BE2C (cell line): ENCODE results near the gene ARHGAP23.

Source experiments
- DNase-seq: peaks from one replicate; pipeline ENCODE4 v3.0.0-alpha.2; 2020
- H3K27me3 ChIP-seq: fragments of 250-450 bp; sonication (Bioruptor Pico); 2 replicates; pipeline ENCODE4 v1.5.1; 2020; ENCODE audit warnings: mild to moderate bottlenecking
- H3K36me3 ChIP-seq: fragments of 250-450 bp; sonication (Bioruptor Pico); 2 replicates; pipeline ENCODE4 v1.5.1; 2020; ENCODE audit warnings: mild to moderate bottlenecking
- H3K4me1 ChIP-seq: fragments of 250-450 bp; sonication (Bioruptor Pico); 2 replicates; pipeline ENCODE4 v1.5.1; 2020
- H3K4me3 ChIP-seq: 2 replicates; pipeline ENCODE4 v1.5.1; 2011; ENCODE audit warnings: low read depth, low read length
- H3K9me3 ChIP-seq: fragments of 250-450 bp; sonication (Bioruptor Pico); 2 replicates; pipeline ENCODE4 v1.5.1; 2020
- CTCF ChIP-seq: IDR thresholded peaks from 2 replicates; pipeline ENCODE4 v1.5.1; 2012; ENCODE audit warnings: mild to moderate bottlenecking, low read depth, low read length

The ARHGAP23 gene

GRCh38 chr17:38557836-38558727 is 129.8 kb downstream of the ARHGAP23 start:
- peak; percentile 98 for DNase-seq
- no peaks in the 10 kb centered on the region for H3K9me3 ChIP-seq
- no peaks in the 10 kb centered on the region for H3K27me3 ChIP-seq
- peak; percentile 91 for TF ChIP-seq CTCF
- peak overlapping the region; percentile 62 for H3K4me3 ChIP-seq
- H3K4me1 ChIP-seq: peaks cover 24% of the 10 kb centered on the region
- H3K36me3 ChIP-seq: no peaks in the 10 kb centered on the region

GRCh38 chr17:38558728-38559050 is 130.4 kb downstream of the ARHGAP23 start:
- TF ChIP-seq CTCF: no peak
- Histone ChIP-seq H3K4me3 (peak overlapping the region; percentile 62), H3K4me1 (peaks cover 28% of the 10 kb centered on the region), H3K9me3 (no peaks in the 10 kb centered on the region), H3K36me3 (no peaks in the 10 kb centered on the region), H3K27me3 (no peaks in the 10 kb centered on the region)
- DNase-seq: no peak

- peak; percentile 99 for DNase-seq
These were observed 131.0 kb downstream of the ARHGAP23 start for GRCh38 chr17:38559051-38559879.

GRCh38 chr17:38559880-38560230 is 131.6 kb downstream of the ARHGAP23 start:
- H3K9me3 ChIP-seq: no peaks in the 10 kb centered on the region
- no peak for DNase-seq
- no peaks in the 10 kb centered on the region for H3K36me3 ChIP-seq
- no peak for TF ChIP-seq CTCF
- H3K27me3 ChIP-seq: no peaks in the 10 kb centered on the region
- peaks cover 27% of the 10 kb centered on the region for H3K4me1 ChIP-seq
- H3K4me3 ChIP-seq: peak overlapping the region; percentile 62

More at GRCh38 chr17:38559051-38559879, 131.0 kb downstream of the ARHGAP23 start:
- no peaks in the 10 kb centered on the region for H3K9me3 ChIP-seq
- no peaks in the 10 kb centered on the region for H3K27me3 ChIP-seq
- peak; percentile 31 for TF ChIP-seq CTCF
- no peaks in the 10 kb centered on the region for H3K36me3 ChIP-seq
- H3K4me1 ChIP-seq: peaks cover 32% of the 10 kb centered on the region
- H3K4me3 ChIP-seq: peak overlapping the region; percentile 62

- Histone ChIP-seq H3K4me1 (peaks cover 34% of the 10 kb centered on the region), H3K4me3 (no peak overlapping the region), H3K9me3 (no peaks in the 10 kb centered on the region), H3K27me3 (no peaks in the 10 kb centered on the region), H3K36me3 (no peaks in the 10 kb centered on the region)
- no peak for TF ChIP-seq CTCF
- no peak for DNase-seq
These were observed 132.4 kb downstream of the ARHGAP23 start for GRCh38 chr17:38560503-38561318.
